DMS53 treated with DMSO at 0.1 percent for 48 hours (cell line): ENCODE data around the gene CPT1C.

Experiments
- DNase-seq: peaks from one replicate; lab custom pipeline; 2025; ENCODE audit not compliant: unreplicated experiment; lab: John Stamatoyannopoulos, UW

CPT1C gene

GRCh38 chr19:49755956-49756355 lies 65.0 kb downstream of the CPT1C start:
- no peak for DNase-seq

DNA sequence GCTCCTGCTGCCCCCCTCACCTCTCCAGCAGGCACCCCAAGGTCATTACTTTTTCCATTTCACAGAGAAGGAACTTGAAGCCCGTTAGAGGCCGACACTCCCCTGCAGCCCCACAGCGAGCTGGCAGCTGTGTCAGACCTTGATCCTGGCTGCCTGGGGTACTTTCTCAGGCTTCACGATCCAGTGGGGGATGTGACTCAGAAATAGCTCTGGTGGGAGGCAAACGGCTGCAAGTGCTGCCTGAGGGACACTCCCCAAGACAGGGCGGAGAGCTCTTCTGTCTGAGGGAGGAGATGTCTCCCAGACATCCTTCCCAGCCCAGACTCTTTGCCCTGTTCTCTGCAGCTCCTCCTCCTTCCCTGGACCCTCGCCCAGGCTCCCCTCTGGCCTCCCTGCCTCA lies 67.4 kb downstream of the CPT1C start:
- DNase-seq: no peak

- no peak for DNase-seq
Observed at GRCh38 chr19:49761249-49761624, 70.3 kb downstream of the CPT1C start.

- DNase-seq: no peak
Observed at GRCh38 chr19:49761625-49762311, 70.9 kb downstream of the CPT1C start.

DNA sequence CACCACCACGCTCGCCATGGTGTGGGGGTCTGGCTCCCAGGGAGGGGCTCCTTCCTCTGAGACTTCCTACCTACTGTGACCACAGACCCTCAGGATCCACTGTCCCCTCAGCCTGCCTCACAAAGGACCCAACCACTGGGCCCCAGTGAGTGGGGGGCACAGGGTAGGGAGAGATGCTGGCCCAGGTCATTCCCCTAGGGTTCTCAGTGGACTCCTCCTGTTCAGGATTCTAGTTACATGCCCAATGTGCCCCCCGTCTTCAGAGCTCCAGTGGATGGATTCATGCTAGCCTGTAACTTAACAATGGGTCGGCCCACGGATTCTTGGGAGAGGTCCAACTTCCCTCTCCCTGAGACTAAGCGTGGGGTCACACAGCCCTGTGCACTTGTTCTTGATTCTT lies 72.3 kb downstream of the CPT1C start, which contains the start of gene TSKS:
Gene TSKS (minus strand): TSS at position 77 of the 400 bp plus-strand sequence. CDS start 59 bp downstream, at position 18.
- DNase-seq: no peak
